ENCODE results near the gene TSPO2.
"Not testable (repeated sequence)": the region's sequence is repeated elsewhere in the genome, so short reads cannot be mapped to it uniquely, and the experiment has no call there.

The TSPO2 gene

GRCh38 chr6:41042226-41043055 lies at the start of gene TSPO2:
Gene TSPO2, plus strand, starts transcription at chr6:41042467. Its CDS starts 519 bp downstream, at chr6:41042986.
- DNase-seq: no peak

DNA sequence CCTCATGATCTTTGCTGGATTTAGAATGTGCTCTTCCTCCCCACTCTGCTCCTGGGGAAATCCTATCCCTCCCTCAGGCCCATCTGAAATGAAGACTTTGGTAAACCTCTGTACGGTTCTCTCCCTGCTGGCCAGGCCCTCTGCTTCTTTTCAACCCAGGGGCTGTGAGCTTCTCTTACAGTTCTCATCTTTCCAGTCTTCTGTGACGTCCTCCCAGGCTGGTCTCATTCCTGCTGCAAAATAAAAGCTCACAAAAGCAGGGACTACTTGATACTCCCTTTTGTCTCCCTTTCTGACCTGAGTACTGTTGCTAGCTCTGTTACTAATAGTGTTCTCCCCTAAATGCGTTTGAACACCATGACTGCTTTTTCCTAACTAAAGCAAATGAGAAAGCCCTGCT lies 49.5 kb upstream of the TSPO2 start:
- DNase-seq: no peak

- DNase-seq: no peak
Observed at GRCh38 chr6:40996591-40997233, 45.6 kb upstream of the TSPO2 start.

- DNase-seq: no peak
Observed at GRCh38 chr6:40997234-40997957, 44.9 kb upstream of the TSPO2 start.

DNA sequence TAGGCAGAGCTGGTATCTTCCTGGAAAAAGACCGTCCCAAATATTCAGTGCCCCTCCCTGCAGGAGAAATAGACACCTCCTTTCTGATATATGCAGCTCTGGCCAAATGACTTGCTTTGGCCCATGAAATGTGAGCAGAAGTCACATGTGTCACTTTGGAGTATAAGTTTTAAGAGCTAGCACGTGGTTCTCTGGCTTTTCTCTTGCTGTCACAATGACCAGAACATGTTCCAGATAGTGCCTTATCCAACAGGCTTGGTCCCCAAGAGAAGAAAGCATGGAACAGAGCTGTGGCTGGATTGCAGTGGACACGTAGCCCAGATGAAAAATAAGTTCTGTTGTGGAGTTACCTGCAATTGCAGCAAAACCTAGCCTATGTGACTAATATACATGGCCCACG lies 43.6 kb upstream of the TSPO2 start:
- no peak for DNase-seq

- DNase-seq: no peak
Observed at GRCh38 chr6:40999569-40999968, 42.7 kb upstream of the TSPO2 start.

GRCh38 chr6:41000248-41000647 lies 42.0 kb upstream of the TSPO2 start:
- DNase-seq: no peak

DNA sequence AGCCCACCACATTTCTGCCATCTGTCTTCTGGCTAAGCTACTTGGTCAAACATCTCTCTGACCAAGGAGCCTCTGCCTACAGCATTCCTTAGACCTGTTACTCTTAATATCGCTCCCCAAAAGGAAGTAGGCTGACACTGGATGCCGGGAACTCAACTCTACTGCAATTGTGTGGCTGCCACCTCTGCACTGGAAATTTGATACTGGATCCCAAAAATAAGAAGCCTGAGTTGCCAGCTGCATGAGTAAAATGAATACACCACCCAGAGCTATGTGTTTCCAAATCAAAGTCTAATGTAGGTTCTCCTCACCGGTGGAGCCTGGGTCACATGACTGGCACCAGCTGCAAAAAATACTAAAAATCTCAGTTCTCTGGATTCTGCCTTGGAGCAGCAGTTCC lies 40.1 kb upstream of the TSPO2 start:
- DNase-seq: no peak

DNA sequence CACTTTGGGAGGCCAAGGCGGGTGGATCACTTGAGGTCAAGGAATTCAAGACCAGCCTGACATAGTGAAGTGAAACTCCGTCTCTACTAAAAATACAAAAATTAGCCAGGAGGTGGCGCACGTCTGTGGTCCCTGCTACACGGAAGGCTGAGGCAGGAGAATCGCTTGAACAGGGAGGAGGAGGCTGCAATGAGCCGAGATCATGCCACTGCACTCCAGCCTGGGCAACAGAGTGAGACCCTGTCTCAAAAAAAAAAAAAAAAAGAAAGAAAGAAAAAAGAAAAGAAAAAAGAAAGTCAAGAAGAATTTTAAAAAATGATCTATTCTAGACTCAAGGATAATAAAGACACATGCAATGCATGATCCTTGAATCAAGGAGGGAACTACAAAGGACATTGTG lies 36.0 kb upstream of the TSPO2 start:
- peak; percentile 34 for DNase-seq

DNA sequence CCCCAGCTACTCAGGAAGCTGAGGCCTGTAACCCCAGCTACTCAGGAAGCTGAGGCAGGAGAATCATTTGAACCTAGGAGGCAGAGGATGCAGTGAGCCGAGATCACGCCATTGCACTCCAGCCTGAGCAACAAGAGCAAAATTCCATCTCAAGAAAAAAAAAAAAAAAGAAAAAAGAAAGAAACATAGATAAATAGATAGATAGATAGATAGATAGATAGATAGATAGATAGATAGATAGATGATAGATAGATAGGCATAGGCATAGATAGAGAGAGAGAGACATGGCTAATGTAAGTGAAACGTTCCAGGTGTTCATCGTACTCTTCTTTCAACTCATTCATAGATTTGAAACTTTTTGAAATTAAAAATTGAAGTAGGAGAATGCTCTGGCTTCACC lies 35.3 kb upstream of the TSPO2 start:
- DNase-seq: not testable (repeated sequence)

GRCh38 chr6:41008011-41008410 lies 34.3 kb upstream of the TSPO2 start:
- DNase-seq: no peak

DNA sequence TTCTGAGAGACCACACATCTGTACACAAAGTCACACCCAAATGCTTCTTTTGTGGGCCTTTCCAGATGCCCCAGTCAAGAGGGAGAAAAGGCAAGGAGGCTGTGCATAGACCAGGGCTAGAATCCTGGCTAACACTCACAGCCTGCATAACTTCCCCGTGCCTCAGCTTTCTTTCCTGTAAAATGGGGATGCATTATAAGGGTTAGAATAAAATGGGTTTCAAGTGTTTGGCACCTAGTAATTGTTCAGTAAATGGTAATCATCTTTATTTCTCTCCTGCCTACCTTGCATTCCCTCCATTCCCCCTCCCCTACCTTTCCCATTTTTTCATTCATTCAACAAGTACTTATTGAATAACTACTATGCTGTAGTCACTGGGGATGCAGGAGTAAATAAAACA lies 32.6 kb upstream of the TSPO2 start:
- no peak for DNase-seq

DNA sequence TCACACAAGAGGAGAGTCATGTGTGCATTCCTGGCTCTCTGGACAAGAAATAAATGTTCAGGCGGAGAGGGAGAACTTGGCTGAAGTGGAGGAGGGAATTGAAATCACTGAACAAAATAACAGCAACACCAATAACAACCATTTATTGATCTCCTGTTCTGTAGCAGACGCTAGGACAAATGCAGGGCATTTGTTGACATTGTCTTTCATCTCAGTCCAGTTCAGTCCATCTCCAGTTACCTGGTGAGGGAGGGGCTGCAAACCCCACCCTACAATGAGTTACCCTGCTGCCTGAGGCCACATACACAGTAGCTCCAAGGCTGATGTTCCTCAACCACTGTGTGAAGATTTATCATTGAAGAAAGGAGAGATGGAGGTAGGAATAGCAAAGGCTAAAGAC lies 30.6 kb upstream of the TSPO2 start:
- DNase-seq: no peak

DNA sequence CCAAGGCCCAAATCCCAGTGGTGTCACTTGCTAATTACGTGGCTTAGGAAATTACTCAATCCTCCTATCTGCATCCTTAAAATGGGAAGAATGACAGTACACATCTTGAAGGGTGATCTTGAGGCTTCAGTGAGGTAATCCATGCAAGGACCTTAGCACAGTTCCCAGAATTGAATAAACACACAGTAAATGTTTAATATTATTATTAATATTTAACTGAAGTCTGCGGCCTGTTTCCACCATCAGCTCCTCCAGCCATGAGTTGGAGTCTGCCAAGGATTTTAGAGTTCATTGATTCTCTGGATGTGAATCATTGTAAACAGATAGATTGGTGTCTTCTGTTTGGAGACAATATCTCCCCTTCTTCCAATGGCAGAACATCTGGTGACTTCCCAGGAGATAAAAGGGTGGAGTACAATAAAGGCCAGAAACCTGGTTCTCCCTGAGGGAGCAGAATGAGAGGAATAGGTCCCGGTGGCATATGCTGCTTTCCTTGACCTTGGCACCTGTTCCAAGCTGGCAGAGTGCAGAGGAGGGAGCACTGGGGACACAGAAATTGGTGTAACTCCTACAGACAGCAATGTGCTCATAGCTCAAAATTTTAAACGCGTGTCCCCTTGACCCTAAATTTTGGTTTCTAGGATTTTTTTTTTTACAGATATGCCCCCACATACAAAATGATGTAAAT lies 28.7 kb upstream of the TSPO2 start:
- no peak for DNase-seq

DNA sequence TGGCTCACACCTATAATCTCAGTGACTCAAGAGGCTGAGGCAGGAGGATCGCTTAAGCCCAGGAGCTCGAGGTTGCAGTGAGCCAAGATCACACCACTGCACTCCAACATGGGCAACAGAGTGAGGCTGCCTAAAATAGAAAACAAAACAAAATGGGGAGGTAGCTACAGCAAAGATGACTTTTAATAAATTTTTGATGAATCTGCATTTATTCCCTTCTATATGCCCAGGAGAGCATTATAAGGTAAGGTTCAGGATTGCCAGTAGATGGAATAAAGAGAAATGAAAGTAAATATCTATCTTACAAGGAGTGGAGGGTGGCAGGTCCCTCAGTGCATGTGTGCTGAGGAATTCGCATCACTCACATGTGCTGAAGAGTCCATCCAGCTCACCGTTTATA lies 27.5 kb upstream of the TSPO2 start:
- DNase-seq: no peak

DNA sequence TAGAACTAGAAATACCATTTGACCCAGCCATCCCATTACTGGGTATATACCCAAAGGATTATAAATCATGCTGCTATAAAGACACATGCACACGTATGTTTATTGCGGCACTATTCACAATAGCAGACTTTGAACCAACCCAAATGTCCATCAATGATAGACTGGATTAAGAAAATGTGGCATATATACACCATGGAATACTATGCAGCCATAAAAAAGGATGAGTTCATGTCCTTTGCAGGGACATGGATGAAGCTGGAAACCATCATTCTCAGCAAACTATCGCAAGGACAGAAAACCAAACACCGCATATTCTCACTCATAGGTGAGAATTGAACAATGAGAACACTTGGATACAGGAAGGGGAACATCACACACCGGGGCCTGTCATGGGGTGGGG lies 26.4 kb upstream of the TSPO2 start:
- DNase-seq: not testable (repeated sequence)

- DNase-seq: no peak
Observed at GRCh38 chr6:41017663-41018062, 24.6 kb upstream of the TSPO2 start.

GRCh38 chr6:41021832-41022231 lies 20.4 kb upstream of the TSPO2 start:
- no peak for DNase-seq

GRCh38 chr6:41022294-41022693 lies 20.0 kb upstream of the TSPO2 start:
- no peak for DNase-seq

GRCh38 chr6:41023114-41023513 lies 19.2 kb upstream of the TSPO2 start:
- DNase-seq: no peak

DNA sequence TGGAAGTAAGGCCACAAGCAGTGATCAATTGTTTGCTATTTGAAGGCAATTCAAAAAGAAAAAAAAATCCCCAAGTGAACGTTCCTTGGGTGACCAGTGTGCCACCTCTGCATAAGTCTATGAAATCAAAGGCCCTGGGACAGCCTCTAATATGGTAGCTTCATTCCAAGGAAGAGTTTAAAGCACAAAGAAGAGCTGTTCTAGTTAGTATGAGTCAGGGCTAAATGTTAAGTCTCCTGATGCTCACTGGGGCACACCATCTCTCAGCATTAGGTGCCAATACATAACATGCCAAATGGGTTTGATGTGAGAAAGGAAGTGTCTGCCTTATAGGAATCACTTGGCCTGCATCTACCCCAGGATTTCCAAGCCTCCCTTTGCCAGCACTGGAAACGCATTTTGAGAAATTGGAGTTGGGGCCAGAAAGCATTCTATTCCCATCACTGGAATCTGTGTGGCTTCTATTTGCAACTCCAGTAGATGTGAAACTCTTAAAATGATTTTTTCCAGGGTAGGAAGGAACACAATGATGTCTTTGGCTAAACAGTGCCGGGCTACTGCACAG lies 16.2 kb upstream of the TSPO2 start:
- DNase-seq: no peak

GRCh38 chr6:41027241-41027640 lies 15.0 kb upstream of the TSPO2 start:
- DNase-seq: no peak

Data from stimulated activated CD4-positive, alpha-beta T cell treated with anti-CD3 and anti-CD28 coated beads, Interleukin-12 subunit alpha, Interleukin-12 subunit beta, amount 100 ng/mL, for 4 hours (primary cell).